Umbilical cord (tissue), 2 donors: ENCODE measurements around the gene CUX1. TPM values are rescaled to one million over a fixed set of nuclear protein-coding genes. Genes with fewer than 3 reads are reported as not detected.
"Not testable (repeated sequence)": the region's sequence is repeated elsewhere in the genome, so short reads cannot be mapped to it uniquely, and the experiment has no call there.

Experiments used
- DNase-seq: peaks from one replicate; pipeline ENCODE4 v3.0.0-alpha.2; 2015; ENCODE audit warnings: low spot score
- total RNA-seq: library from RNA; depleted of rRNA; stranded (reverse); fragments of >200 nt; gene quantifications from one replicate; pipeline ENCODE4 v1.2.3, GENCODE V29; 2014; ENCODE audit warnings: low replicate concordance; ENCODE audit not compliant: insufficient read depth

Gene CUX1
- total RNA-seq, 1 donor from 2014 or later, result 92.0 TPM

GRCh38 chr7:101916041-101916800 lies 98.8 kb downstream of the CUX1 start:
- DNase-seq, result no peak

GRCh38 chr7:101916876-101917275 lies 99.5 kb downstream of the CUX1 start:
- DNase-seq, result no peak

GRCh38 chr7:101917566-101917965 lies 100.1 kb downstream of the CUX1 start:
- no peak for DNase-seq

- DNase-seq, result no peak
Observed at GRCh38 chr7:101918426-101918825, 101.0 kb downstream of the CUX1 start.

GRCh38 chr7:101919363-101920115 lies 102.1 kb downstream of the CUX1 start:
- DNase-seq, result no peak

- DNase-seq, result no peak
Observed at GRCh38 chr7:101921061-101921460, 103.6 kb downstream of the CUX1 start.

GRCh38 chr7:101921546-101922489 lies 104.4 kb downstream of the CUX1 start:
- peak; percentile 89 for DNase-seq

- DNase-seq, result peak; percentile 96
Observed at GRCh38 chr7:101922631-101923601, 105.5 kb downstream of the CUX1 start.

GRCh38 chr7:101923602-101923985 lies 106.2 kb downstream of the CUX1 start:
- DNase-seq, result no peak

- DNase-seq, result peak; percentile 71
Observed at GRCh38 chr7:101924171-101924570, 106.7 kb downstream of the CUX1 start.

GRCh38 chr7:101926265-101926664 lies 108.8 kb downstream of the CUX1 start:
- DNase-seq, result no peak

- DNase-seq, result no peak
Observed at GRCh38 chr7:101927389-101927788, 110.0 kb downstream of the CUX1 start.

- DNase-seq, result peak; percentile 74
Observed at GRCh38 chr7:101927802-101928201, 110.4 kb downstream of the CUX1 start.

GRCh38 chr7:101929256-101929655 lies 111.8 kb downstream of the CUX1 start:
- no peak for DNase-seq

- DNase-seq, result not testable (repeated sequence)
Observed at GRCh38 chr7:101929911-101930310, 112.5 kb downstream of the CUX1 start.

GRCh38 chr7:101932083-101932482 lies 114.7 kb downstream of the CUX1 start:
- DNase-seq, result no peak

- DNase-seq, result no peak
Observed at GRCh38 chr7:101933028-101933427, 115.6 kb downstream of the CUX1 start.

GRCh38 chr7:101933688-101934121 lies 116.3 kb downstream of the CUX1 start:
- no peak for DNase-seq

GRCh38 chr7:101934618-101935017 lies 117.2 kb downstream of the CUX1 start:
- DNase-seq, result no peak

GRCh38 chr7:101935521-101936141 lies 118.2 kb downstream of the CUX1 start:
- no peak for DNase-seq
